Stimulated activated CD8-positive, alpha-beta memory T cell treated with anti-CD3 and anti-CD28 coated beads, Interleukin-15, amount 100 ng/mL, for 24 hours (primary cell): Measurements from ENCODE around the gene SLC35E1.
A peak's percentile ranks its signal among the peaks of the same experiment; 100 is the strongest.

ENCODE experiments used
- DNase-seq: peaks from one replicate; pipeline ENCODE4 v3.0.0-alpha.2; 2020; ENCODE audit warnings: low read depth

Gene SLC35E1

DNA sequence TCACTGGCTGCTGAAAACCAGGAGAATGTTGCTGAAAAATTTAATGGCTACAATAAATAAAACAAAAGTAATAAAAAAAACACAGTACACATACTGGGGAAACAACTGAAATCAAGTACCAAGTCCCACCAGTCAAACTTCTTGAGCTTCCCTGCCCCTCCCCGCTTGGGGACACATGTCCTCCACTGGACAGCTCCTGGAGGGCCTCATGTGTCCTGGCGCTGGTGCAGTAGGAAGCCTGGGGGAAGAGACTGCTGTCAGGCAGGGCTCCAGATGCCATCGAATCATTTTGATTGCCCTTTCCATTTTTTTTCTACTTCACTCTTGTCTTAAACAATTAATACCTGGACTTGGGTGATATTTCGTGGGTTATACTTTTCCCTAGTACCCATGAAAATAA, 26.6 kb upstream of the SLC35E1 start:
- no peak for DNase-seq

DNA sequence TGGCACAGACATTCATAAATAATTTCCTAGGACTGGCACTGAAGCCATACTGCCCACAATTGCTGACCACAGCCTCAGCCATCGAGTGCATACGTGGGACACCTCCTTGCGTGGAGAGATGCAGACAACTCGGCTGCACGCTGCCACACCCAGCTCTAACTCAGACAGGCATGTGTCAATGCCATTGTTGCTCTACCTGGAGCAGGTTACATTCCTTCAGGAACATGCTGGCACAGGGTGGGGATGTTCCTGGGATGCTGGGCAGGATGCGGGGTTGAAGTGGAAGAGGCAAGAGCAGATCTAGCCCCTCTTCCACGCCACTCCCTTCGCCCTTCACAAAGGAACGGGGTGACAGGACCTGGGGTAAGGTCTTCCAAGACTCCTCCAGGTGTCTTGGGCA, 24.2 kb upstream of the SLC35E1 start:
- DNase-seq: no peak

- no peak for DNase-seq
These were observed 22.9 kb upstream of the SLC35E1 start for GRCh38 chr19:16595097-16595496.

GRCh38 chr19:16594681-16595091, 22.5 kb upstream of the SLC35E1 start:
- DNase-seq: no peak

DNA sequence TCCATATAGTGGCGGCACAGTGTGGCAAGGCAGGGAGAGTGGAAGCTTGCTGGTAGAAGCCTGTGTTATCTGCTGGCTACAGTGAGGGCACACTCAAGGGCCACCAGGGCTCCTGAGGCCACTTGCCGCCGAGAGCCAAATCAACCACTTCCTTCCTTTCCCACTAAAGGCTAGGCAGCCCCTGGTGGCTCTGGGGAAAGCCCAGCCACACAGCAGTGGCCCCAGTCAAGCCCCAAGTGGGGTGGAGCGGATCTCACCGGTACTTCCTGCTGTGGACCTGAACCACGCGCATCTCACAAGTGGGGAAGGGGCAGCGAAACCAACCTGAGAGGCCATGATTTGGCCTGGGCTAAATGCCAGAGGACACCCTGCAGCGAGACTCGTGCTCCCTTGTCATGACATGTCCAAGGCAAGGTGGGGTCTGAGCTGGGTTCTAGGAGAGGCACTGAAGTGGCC, 21.9 kb upstream of the SLC35E1 start:
- DNase-seq: no peak

GRCh38 chr19:16593181-16593580, 21.0 kb upstream of the SLC35E1 start:
- no peak for DNase-seq

DNA sequence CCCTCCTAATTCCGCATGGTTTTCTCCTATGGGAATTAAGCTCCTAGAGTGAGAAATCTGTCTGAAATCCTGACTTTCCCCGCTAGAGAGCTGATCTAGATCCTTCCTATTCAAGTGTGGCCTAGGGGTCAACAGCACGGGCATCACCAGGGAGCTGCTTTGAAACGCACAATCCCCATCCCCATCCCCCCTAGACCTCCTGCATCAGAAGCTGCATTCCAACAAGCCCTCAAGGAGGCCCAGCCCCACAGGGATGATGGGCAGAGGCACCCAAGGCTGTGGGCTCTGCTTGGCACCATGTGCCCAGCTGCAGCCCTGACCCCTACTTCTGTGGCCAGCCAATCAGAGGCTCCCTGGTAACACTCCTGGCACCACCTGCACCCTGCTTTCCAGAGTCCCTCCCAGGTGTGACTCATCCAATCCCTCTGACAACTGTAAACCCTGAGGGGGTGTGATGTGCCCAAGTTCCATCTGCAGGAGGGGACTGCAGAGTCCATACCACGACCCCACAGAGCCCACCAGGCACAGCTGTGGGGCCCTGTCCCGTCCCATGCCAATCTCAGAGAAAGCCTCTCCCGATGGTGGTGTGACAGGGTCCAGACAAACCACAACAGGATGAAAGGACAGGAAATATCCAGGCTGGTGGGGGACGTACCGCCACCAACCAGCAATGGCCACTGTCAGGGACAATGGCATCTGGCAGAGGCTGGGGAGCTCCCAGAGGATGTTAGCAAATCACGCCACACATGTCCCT, 19.8 kb upstream of the SLC35E1 start:
- no peak for DNase-seq

DNA sequence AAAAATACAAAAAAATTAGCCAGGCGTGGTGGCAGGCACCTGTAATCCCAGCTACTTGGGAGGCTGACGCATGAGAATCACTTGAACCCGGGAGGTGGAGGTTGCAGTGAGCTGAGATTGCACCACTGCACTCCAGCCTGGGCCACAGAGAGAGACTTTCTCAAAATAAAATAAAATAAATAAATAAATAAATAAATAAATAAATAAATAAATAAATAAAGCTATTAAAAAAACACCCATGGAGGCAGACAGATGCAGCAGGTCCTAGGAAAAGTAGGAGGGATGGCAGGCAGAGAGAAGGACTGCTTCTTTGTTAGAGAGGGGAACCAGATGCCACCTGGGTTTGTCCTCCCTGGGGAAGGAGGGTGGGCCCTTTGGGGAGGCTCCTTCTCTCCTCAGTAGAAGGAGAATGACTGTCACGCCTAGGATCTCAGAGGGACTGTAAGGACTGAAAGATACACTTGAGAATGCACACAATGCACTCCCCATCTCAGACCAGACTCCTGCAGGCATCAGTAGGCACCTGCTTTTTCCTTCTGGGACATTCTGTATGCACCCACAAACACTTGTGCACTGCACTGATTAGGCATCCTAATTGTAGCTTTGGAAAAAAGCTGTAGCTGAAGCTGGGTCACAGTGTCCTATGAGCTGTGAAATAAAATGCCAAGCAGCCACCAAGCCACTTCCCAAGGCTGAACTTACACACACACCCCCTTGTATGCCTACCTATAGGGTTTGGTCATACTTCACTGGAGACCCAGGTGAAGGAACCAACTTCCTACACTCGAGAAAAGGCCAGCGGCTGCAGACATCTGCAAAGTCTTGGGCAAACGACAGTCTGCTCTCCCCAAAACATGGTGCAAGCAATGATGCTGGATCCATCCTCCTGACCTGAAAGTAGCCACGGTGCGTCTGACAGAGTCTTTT, 18.9 kb upstream of the SLC35E1 start:
- no peak for DNase-seq

DNA sequence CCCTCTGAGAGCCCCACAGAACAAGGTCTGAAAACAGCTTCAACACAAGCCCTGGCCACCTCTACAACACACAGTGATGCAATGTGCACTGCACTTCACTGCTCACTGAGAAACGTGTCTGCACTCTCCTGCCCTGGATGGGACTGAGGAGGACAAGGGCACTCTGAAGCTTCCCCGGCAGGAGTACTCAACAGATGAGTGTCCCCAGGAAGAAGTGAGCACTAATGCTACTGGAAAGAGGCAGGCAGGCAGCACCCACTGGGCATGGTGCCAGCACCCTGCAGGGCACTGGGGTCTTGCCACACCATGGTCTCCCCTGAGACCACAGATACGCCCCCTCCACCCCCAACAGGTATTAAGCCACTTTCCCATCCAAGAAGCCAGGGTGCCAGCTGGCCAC, 17.7 kb upstream of the SLC35E1 start:
- no peak for DNase-seq

- DNase-seq: no peak
These were observed 16.8 kb upstream of the SLC35E1 start for GRCh38 chr19:16588824-16589577.

DNA sequence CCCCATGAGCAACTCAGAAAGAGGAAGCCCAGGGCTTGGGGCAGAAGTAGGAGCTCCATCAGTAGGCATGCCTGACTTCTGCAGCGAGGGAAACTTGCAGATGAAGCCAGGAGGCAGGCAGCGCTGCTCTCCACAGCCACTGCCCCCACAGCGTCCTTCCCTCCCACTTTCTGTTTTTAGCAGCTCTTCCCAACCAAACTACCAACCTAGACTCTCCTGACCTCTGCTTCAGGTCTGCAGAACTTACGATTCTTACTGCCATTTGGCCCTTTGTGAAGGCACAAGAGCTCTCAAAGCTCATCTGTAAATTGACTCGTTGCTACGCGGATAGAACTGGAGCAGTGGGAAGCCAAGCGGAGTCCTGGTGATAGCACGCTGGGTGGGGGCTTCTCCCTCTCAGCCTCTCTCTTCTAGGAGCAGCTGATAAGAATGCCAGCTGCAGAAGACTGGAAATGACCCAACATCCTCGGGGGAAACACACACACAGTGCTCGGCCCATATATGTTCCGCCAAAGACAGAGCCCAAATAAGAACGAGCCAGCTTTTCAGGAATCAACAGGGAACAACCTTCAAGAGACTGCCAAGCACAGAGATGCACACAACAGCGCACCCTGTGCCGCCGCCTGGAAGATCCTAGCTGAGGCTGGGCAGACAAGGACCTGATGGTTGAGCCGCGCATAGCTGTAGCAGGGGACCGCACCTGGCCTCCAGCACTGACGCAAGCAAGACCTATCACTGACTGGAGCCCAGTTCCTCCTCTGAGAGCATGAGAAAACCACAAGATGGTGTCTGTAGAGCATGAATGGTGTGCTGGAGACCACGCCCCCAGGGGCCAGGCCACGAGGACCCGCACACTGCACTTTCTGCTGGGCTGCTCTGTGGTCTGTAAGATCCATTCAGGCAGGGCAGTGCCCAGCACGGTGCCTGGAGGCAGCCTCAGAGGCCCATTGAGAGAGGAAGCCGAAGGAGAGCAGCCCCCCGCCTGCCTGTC, 15.9 kb upstream of the SLC35E1 start:
- no peak for DNase-seq

DNA sequence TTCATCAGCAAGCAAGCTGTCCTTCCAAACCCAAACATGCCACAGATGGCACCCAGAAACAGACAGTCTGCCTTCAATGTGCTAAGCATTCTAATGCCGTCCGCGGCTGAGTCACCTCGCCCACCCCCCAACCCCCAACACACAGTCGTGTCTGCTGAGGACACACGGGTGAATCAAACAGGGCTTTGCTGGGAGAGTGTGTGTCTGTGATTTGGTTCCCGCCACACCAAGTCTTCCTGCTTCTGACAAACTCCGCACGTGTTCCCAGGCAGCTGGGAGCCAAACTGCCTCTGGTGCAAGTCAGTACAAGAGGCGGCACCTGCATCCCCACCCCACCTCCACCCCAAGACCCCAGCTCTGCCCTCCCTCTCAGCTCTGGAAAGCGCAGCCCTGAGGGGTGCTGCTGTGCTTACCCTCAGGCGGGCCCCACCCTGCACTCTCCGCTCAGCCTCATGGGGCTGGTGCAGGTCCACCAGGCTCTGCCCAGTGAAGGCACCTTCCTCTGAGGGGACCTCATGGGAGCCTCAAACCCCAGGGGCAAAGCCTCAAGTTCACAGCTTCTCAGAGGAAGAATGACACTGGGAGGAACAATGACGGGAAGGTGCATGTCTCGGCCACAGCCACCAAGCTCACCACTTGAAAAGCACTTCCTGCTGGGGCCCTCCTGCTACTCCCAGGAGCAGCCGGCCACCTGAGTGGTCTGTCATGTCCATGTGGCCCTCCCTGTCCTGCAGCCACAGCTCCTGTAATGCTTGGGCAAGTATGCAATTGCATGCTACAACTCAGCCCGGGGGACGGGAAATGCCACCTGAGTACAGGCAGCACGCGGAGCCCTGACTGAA, 15.0 kb upstream of the SLC35E1 start:
- no peak for DNase-seq

- DNase-seq: no peak
These were observed 14.3 kb upstream of the SLC35E1 start for GRCh38 chr19:16586477-16586871.

- DNase-seq: no peak
These were observed 13.7 kb upstream of the SLC35E1 start for GRCh38 chr19:16585808-16586476.

DNA sequence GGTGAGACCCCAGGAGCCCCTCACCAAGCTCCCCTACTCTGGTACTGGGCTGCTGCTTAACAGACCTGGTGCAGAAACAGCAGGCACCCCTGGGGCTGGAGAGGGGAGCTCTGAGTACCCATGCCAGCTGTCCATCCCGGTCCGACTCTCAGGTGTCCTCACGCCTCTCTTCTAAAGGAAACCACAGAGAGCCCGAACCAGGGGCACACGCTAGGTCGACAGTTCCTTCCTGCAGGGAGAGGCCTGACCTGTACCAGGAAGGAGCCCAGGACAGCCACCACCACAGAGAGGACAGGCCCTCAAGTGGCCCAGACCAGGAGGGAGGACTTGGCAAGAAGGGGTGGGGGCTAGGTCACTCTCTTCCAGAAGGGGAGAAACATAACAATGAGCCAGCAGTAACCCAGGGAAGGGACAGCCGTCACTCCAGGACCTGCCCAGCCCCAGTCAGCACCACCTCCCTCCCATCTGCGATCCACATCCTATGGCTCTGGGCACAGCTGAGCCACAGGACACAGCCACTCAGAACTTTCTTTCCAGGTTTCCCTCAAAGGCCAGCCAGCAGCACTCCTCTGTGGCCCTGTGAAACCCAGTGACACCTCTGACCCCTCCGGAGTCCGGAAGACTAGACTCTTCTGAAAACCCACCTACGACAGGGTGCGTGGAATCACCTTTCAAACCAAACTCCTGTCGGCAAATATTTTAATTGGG, 13.0 kb upstream of the SLC35E1 start:
- DNase-seq: no peak

DNA sequence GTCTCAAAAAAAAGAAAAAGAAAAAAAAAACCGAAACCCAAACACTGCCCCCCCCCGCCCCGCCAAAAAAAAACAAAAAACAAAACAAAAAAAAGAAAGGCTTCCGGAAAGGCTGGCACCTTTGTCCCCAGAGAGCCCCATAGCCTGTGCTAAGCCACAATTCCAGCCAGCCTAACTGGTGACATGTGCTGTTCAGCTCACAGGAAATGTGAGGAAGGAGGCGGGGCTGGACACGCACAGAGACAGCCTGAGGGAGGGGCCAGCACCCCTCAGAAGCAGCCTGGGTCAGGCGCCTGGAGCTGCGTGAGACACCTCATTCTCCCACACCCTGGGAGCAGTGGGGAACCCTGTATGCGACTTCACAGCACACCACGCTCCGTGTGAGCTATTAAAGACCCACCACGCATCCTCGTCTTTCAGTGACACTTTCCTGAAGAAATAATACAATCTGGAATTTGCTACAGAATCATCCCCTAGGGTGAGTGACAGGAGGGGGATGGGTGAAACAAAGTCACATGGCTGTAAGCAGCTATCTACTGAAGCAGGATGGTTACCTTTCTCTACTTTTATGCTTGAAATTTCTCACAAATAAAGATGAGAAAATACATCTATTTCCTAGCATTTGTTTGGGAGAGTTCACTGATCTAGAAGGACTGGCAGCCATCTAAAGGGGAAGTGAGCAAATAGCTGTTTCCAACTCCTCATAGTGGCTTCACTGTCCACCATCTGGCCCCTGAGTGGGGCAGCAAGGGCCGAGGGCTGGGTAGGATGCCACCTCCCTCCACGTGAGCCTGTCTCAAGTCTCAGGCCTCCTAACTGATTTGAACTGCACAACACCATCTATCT, 12.3 kb upstream of the SLC35E1 start:
- peak; percentile 47 for DNase-seq

GRCh38 chr19:16582486-16583261, 10.5 kb upstream of the SLC35E1 start:
- DNase-seq: no peak
